Ishikawa (cell line): ENCODE measurements around the gene PDAP1.

Source experiments
- CEBPB ChIP-seq: IDR thresholded peaks from 2 replicates; pipeline ENCODE4 v1.6.1; 2012
- CREB1 ChIP-seq: IDR thresholded peaks from 2 replicates; pipeline ENCODE4 v1.6.1; 2012; ENCODE audit warnings: low read depth
- EGR1 ChIP-seq: IDR thresholded peaks from 2 replicates; pipeline ENCODE4 v1.6.1; 2012
- EP300 ChIP-seq: IDR thresholded peaks from 2 replicates; pipeline ENCODE4 v1.6.1; 2012; ENCODE audit warnings: borderline replicate concordance
- FOXM1 ChIP-seq: IDR thresholded peaks from 2 replicates; pipeline ENCODE4 v1.6.1; 2012; ENCODE audit warnings: low read depth, borderline replicate concordance
- MAX ChIP-seq: IDR thresholded peaks from 2 replicates; pipeline ENCODE4 v1.6.1; 2012
- RAD21 ChIP-seq: IDR thresholded peaks from 2 replicates; pipeline ENCODE4 v1.6.1; 2012; ENCODE audit warnings: low read depth
- REST ChIP-seq: IDR thresholded peaks from 2 replicates; pipeline ENCODE4 v1.6.1; 2012; ENCODE audit warnings: low read depth, mild to moderate bottlenecking
- TAF1 ChIP-seq: IDR thresholded peaks from 2 replicates; pipeline ENCODE4 v1.6.1; 2012; ENCODE audit warnings: low read depth, mild to moderate bottlenecking
- TCF12 ChIP-seq: IDR thresholded peaks from 2 replicates; pipeline ENCODE4 v1.6.1; 2012; ENCODE audit warnings: low read depth
- TEAD4 ChIP-seq: IDR thresholded peaks from 2 replicates; pipeline ENCODE4 v1.6.1; 2012
- YY1 ChIP-seq: IDR thresholded peaks from 2 replicates; pipeline ENCODE4 v1.6.1; 2012; ENCODE audit warnings: low read depth
- TF ChIP-seq, protein P1 (sequence below): IDR thresholded peaks from 2 replicates; pipeline ENCODE4 v1.6.1; 2012

GRCh38 chr7:99395616-99396327 lies 12.6 kb downstream of the PDAP1 start:
- no peak for TF ChIP-seq TAF1
- no peak for TF ChIP-seq CREB1
- TF ChIP-seq CEBPB = no peak
- no peak for TF ChIP-seq RAD21
- no peak for TF ChIP-seq EGR1
- no peak for TF ChIP-seq EP300
- TF ChIP-seq TEAD4 = no peak
- no peak for TF ChIP-seq REST
- no peak for TF ChIP-seq FOXM1
- TF ChIP-seq MAX = no peak
- no peak for TF ChIP-seq YY1
- TF ChIP-seq, protein P1, sequence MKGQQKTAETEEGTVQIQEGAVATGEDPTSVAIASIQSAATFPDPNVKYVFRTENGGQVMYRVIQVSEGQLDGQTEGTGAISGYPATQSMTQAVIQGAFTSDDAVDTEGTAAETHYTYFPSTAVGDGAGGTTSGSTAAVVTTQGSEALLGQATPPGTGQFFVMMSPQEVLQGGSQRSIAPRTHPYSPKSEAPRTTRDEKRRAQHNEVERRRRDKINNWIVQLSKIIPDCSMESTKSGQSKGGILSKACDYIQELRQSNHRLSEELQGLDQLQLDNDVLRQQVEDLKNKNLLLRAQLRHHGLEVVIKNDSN = no peak
- TF ChIP-seq TCF12 = no peak
